ENCODE measurements around the gene EIF5AL1.

The EIF5AL1 gene

DNA sequence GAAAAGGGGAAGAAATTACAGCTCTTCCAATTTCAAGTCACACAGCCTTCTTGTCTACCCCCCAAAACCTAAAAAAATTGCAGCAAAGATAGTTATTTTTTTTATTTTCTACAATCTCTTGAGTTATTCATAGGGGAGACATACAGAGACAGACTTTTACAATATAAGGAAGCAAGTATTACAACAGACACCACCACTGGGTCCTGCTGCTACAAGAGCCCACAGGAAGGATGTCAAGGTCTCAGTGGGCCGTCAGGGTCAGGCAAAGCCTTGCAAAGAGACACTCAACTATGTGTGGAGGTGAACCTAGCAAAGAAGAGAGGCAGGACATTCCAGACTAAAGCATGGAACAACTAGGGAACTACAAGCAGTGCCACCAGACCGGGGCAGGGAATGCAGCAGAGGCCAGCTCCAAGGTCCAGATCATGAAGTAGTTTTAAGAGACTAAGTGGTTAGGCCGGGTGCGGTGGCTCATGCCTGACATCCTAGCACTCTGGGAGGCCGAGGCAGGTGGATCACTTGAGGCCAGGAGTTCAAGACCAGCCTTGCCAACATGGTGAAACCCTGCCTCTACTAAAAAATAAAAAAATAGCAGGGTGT, 38.7 kb upstream of the EIF5AL1 start:
- peaks cover 0 to 14% (median 12%) of the 10 kb centered on the region in 5 donors for H3K4me1 ChIP-seq (ENCODE audit: control insufficient read depth in 5 of 5, insufficient read depth in 5 of 5, low read length in 5 of 5)
- no peak overlapping the region for H3K9ac ChIP-seq (ENCODE audit: low read length in 5 of 5)
- H3K4me3 ChIP-seq (ENCODE audit: low read depth in 1 of 5, low read length in 5 of 5): no peak overlapping the region
- H3K9me3 ChIP-seq (ENCODE audit: control insufficient read depth in 5 of 5, low read length in 5 of 5): no peaks in the 10 kb centered on the region
- H3K36me3 ChIP-seq (ENCODE audit: control insufficient read depth in 5 of 5, insufficient read depth in 5 of 5, low read length in 5 of 5): no peaks in the 10 kb centered on the region
- no peaks in the 10 kb centered on the region for H3K27me3 ChIP-seq (ENCODE audit: control insufficient read depth in 5 of 5, insufficient read depth in 4 of 5, low read length in 5 of 5)
- no peak overlapping the region for H3K27ac ChIP-seq (ENCODE audit: low read depth, low read length)

DNA sequence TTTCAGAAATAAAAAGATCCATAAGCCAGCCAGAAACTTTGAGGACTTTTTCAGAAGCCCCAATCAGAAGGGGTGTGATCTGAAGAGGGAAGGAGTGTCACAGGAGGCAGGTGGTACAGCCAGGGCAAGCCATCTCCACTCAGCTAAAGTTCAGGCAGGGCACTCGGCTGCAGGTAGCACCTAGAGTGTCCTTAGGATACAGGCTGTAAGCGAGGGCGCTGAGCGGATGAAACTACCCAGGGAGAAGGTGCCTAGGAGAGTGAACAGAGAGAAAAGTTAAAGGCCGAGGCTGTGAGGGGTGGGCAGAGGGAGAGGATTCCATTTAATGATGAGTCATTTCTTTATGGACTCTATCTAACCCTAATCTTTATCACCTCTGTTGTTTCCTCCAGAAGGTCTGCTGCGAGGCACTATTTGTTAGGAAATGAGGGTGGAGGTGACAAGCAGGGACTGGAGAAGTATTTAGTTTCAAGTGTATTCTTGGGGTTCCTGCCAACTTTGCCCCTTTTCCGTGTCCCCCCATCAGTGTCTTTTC, 37.1 kb upstream of the EIF5AL1 start:
- Histone ChIP-seq H3K36me3 (ENCODE audit: control insufficient read depth in 5 of 5, insufficient read depth in 5 of 5, low read length in 5 of 5) (no peaks in the 10 kb centered on the region), H3K27ac (ENCODE audit: low read depth, low read length) (no peak overlapping the region), H3K4me1 (ENCODE audit: control insufficient read depth in 5 of 5, insufficient read depth in 5 of 5, low read length in 5 of 5) (peaks cover 0 to 9% (median 8%) of the 10 kb centered on the region in 5 donors), H3K9ac (ENCODE audit: low read length in 5 of 5) (no peak overlapping the region), H3K4me3 (ENCODE audit: low read depth in 1 of 5, low read length in 5 of 5) (no peak overlapping the region), H3K9me3 (ENCODE audit: control insufficient read depth in 5 of 5, low read length in 5 of 5) (no peaks in the 10 kb centered on the region), H3K27me3 (ENCODE audit: control insufficient read depth in 5 of 5, insufficient read depth in 4 of 5, low read length in 5 of 5) (no peaks in the 10 kb centered on the region)

DNA sequence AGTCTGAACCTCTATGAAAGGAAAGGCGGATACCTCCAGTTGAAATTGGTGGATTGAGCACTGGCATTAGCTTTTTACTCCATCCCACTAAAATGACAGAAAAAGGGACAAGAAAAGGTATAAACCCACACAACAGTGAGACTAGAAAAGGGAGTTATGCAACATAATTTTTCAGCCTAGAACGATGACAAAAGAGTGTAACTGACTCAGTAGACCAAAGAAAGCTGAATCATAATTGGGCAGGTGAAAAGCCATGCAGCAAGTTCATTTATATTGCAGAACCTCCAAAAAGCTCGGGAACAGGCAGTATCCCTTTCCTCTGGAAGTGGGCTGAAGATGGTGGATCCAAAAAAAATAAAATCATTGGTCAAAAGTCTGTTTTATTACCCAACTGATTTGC, 36.5 kb upstream of the EIF5AL1 start:
- no peaks in the 10 kb centered on the region for H3K36me3 ChIP-seq (ENCODE audit: control insufficient read depth in 5 of 5, insufficient read depth in 5 of 5, low read length in 5 of 5)
- H3K4me3 ChIP-seq (ENCODE audit: low read depth in 1 of 5, low read length in 5 of 5): no peak overlapping the region
- no peak overlapping the region for H3K27ac ChIP-seq (ENCODE audit: low read depth, low read length)
- no peak overlapping the region for H3K9ac ChIP-seq (ENCODE audit: low read length in 5 of 5)
- H3K4me1 ChIP-seq (ENCODE audit: control insufficient read depth in 5 of 5, insufficient read depth in 5 of 5, low read length in 5 of 5): peaks cover 0 to 9% (median 8%) of the 10 kb centered on the region in 5 donors
- no peaks in the 10 kb centered on the region for H3K9me3 ChIP-seq (ENCODE audit: control insufficient read depth in 5 of 5, low read length in 5 of 5)
- H3K27me3 ChIP-seq (ENCODE audit: control insufficient read depth in 5 of 5, insufficient read depth in 4 of 5, low read length in 5 of 5): no peaks in the 10 kb centered on the region

DNA sequence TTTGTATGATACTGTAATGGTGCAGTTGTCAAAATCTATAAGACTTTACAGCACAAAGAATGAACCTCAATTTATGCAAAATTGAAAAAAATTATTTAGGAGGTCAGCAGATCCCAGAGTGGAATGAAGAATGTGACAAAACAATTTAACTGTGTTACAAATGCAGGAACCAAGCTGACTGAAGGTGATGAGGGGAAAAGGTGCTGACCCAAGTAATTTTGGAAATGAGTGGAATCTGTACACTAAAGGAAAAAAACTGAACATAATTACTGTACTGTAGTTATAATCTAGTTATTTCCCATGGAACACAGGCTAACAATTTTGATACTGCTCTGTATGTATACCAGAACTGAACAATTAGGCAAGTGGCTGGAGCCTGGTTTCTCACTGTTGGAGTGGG, 35.7 kb upstream of the EIF5AL1 start:
- Histone ChIP-seq H3K4me3 (ENCODE audit: low read depth in 1 of 5, low read length in 5 of 5) (no peak overlapping the region), H3K4me1 (ENCODE audit: control insufficient read depth in 5 of 5, insufficient read depth in 5 of 5, low read length in 5 of 5) (peaks cover 0 to 9% (median 8%) of the 10 kb centered on the region in 5 donors), H3K36me3 (ENCODE audit: control insufficient read depth in 5 of 5, insufficient read depth in 5 of 5, low read length in 5 of 5) (no peaks in the 10 kb centered on the region), H3K27me3 (ENCODE audit: control insufficient read depth in 5 of 5, insufficient read depth in 4 of 5, low read length in 5 of 5) (no peaks in the 10 kb centered on the region), H3K9ac (ENCODE audit: low read length in 5 of 5) (no peak overlapping the region), H3K27ac (ENCODE audit: low read depth, low read length) (no peak overlapping the region), H3K9me3 (ENCODE audit: control insufficient read depth in 5 of 5, low read length in 5 of 5) (no peaks in the 10 kb centered on the region)

DNA sequence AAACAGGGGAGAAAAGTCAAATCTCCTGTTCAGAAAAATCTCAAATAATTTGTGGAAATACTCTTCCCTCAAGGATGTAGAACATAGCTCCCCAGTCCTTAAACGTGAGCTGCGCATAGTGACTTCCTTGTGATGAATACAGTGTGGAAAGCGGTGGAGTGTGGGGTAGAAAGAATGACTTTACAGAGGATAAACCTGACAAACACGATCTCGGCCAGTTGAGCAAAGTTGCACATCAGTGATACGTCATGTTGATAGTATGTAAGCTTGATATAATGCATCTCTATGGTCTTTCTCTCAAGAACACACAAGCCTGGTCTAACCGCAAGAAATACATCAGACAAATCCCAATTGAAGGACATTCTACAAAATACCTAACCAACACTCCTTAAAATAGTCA, 34.9 kb upstream of the EIF5AL1 start:
- H3K27ac ChIP-seq (ENCODE audit: low read depth, low read length): no peak overlapping the region
- no peaks in the 10 kb centered on the region for H3K9me3 ChIP-seq (ENCODE audit: control insufficient read depth in 5 of 5, low read length in 5 of 5)
- H3K4me1 ChIP-seq (ENCODE audit: control insufficient read depth in 5 of 5, insufficient read depth in 5 of 5, low read length in 5 of 5): peaks cover 0 to 10% (median 9%) of the 10 kb centered on the region in 5 donors
- H3K9ac ChIP-seq (ENCODE audit: low read length in 5 of 5): no peak overlapping the region
- no peaks in the 10 kb centered on the region for H3K27me3 ChIP-seq (ENCODE audit: control insufficient read depth in 5 of 5, insufficient read depth in 4 of 5, low read length in 5 of 5)
- H3K36me3 ChIP-seq (ENCODE audit: control insufficient read depth in 5 of 5, insufficient read depth in 5 of 5, low read length in 5 of 5): no peaks in the 10 kb centered on the region
- no peak overlapping the region for H3K4me3 ChIP-seq (ENCODE audit: low read depth in 1 of 5, low read length in 5 of 5)

DNA sequence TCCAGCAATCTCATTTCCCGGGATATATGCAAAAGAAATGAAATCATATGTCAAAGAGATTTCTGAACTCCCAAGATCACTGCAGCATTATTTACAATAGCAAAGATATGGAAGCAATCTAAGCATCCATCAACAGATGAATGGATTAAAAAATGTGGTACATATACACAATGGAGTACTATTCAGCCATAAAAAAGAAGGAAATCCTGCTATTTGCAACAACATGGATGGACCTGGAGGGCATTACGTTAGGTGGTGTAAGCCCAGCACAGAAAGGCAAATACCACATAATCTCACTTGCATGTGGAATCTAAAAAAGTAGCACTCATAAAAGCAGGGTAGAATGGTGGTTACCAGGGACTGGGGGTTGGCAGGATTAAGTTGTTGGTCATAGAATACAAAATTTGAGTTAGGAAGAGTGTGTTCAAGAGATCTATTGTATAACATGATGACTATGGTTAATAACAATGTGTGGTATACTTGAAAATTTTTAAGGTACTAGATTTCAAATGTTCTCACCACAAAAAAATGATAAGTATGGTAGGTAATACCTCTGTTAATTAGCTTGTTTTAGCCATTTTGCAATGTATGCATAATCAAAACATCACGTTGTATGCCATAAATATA, 32.9 kb upstream of the EIF5AL1 start:
- H3K9me3 ChIP-seq (ENCODE audit: control insufficient read depth in 5 of 5, low read length in 5 of 5): no peaks in the 10 kb centered on the region
- H3K27ac ChIP-seq (ENCODE audit: low read depth, low read length): no peak overlapping the region
- peaks cover 7 to 21% (median 16%) of the 10 kb centered on the region in 5 donors for H3K4me1 ChIP-seq (ENCODE audit: control insufficient read depth in 5 of 5, insufficient read depth in 5 of 5, low read length in 5 of 5)
- H3K36me3 ChIP-seq (ENCODE audit: control insufficient read depth in 5 of 5, insufficient read depth in 5 of 5, low read length in 5 of 5): no peaks in the 10 kb centered on the region
- no peak overlapping the region for H3K4me3 ChIP-seq (ENCODE audit: low read depth in 1 of 5, low read length in 5 of 5)
- no peaks in the 10 kb centered on the region for H3K27me3 ChIP-seq (ENCODE audit: control insufficient read depth in 5 of 5, insufficient read depth in 4 of 5, low read length in 5 of 5)
- H3K9ac ChIP-seq (ENCODE audit: low read length in 5 of 5): no peak overlapping the region

DNA sequence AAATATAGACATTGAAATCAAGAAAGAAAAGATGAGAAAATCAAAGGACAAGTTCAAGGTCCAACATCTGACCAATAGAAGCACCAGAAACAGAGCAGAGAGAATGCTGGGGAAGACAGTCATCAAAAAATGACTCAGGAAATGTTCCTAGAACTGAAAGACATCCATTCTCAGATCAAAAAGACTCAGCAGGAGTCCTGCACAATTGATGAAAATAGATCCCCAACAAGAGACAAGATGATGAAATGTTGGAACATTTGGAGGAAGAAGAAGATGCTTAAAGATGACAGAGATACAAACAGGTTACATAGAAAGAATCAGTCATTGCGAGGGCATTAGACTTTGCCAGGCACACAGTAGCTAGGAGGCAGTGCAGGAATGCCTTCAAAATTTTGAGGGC, 30.0 kb upstream of the EIF5AL1 start:
- Histone ChIP-seq H3K9ac (ENCODE audit: low read length in 5 of 5) (no peak overlapping the region), H3K4me1 (ENCODE audit: control insufficient read depth in 5 of 5, insufficient read depth in 5 of 5, low read length in 5 of 5) (peaks cover 7 to 24% (median 21%) of the 10 kb centered on the region in 5 donors), H3K27ac (ENCODE audit: low read depth, low read length) (peak overlapping the region; percentile 89), H3K4me3 (ENCODE audit: low read depth in 1 of 5, low read length in 5 of 5) (no peak overlapping the region), H3K9me3 (ENCODE audit: control insufficient read depth in 5 of 5, low read length in 5 of 5) (no peaks in the 10 kb centered on the region), H3K27me3 (ENCODE audit: control insufficient read depth in 5 of 5, insufficient read depth in 4 of 5, low read length in 5 of 5) (no peaks in the 10 kb centered on the region), H3K36me3 (ENCODE audit: control insufficient read depth in 5 of 5, insufficient read depth in 5 of 5, low read length in 5 of 5) (no peaks in the 10 kb centered on the region)

DNA sequence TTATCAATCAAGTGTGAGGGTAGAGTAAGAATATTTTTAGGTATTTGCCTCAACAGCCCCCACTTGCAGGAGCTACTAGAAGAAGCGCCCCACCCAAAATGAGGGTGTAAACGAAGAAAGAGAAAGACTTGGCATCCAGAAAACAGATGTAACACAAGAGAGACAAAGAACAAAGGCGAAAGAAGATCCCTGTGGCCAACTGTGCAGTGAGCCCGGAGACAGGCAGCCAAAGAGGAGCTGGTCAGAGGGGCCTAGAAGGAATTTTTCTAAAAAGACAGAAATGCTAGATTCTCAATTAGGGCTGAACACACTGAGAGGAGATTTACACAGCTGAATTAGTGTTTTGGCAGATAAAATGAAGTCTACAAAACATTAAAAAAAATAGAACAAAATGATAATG, 29.6 kb upstream of the EIF5AL1 start:
- Histone ChIP-seq H3K4me3 (ENCODE audit: low read depth in 1 of 5, low read length in 5 of 5) (no peak overlapping the region), H3K9ac (ENCODE audit: low read length in 5 of 5) (peak overlapping the region in 1 of 5 donors; percentile 18), H3K27me3 (ENCODE audit: control insufficient read depth in 5 of 5, insufficient read depth in 4 of 5, low read length in 5 of 5) (no peaks in the 10 kb centered on the region), H3K27ac (ENCODE audit: low read depth, low read length) (peak overlapping the region; percentile 89), H3K4me1 (ENCODE audit: control insufficient read depth in 5 of 5, insufficient read depth in 5 of 5, low read length in 5 of 5) (peaks cover 7 to 28% (median 25%) of the 10 kb centered on the region in 5 donors), H3K9me3 (ENCODE audit: control insufficient read depth in 5 of 5, low read length in 5 of 5) (no peaks in the 10 kb centered on the region), H3K36me3 (ENCODE audit: control insufficient read depth in 5 of 5, insufficient read depth in 5 of 5, low read length in 5 of 5) (no peaks in the 10 kb centered on the region)

DNA sequence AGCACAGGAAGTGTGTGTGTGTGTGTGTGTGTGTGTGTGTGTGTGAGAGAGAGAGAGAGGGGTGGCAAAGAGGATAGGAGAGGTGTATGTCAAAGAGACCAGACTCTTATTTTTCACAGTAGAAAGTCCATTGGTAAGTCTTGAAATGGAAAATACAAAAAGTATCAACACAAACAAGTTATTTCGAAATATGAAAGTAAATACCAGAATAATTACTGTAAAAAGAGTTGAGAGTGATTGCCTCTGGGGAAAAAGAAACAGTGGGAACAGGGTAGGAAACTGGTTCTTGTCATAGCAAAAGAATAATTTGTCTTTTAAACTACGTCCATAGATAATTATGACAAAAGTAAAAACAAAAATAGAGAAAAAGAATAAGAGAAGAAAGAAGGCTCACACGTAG, 29.0 kb upstream of the EIF5AL1 start:
- Histone ChIP-seq H3K9ac (ENCODE audit: low read length in 5 of 5) (peak overlapping the region in 1 of 5 donors; percentile 18), H3K27ac (ENCODE audit: low read depth, low read length) (peak overlapping the region; percentile 89), H3K4me1 (ENCODE audit: control insufficient read depth in 5 of 5, insufficient read depth in 5 of 5, low read length in 5 of 5) (peaks cover 11 to 33% (median 31%) of the 10 kb centered on the region in 5 donors), H3K4me3 (ENCODE audit: low read depth in 1 of 5, low read length in 5 of 5) (no peak overlapping the region), H3K36me3 (ENCODE audit: control insufficient read depth in 5 of 5, insufficient read depth in 5 of 5, low read length in 5 of 5) (no peaks in the 10 kb centered on the region), H3K27me3 (ENCODE audit: control insufficient read depth in 5 of 5, insufficient read depth in 4 of 5, low read length in 5 of 5) (no peaks in the 10 kb centered on the region), H3K9me3 (ENCODE audit: control insufficient read depth in 5 of 5, low read length in 5 of 5) (no peaks in the 10 kb centered on the region)

DNA sequence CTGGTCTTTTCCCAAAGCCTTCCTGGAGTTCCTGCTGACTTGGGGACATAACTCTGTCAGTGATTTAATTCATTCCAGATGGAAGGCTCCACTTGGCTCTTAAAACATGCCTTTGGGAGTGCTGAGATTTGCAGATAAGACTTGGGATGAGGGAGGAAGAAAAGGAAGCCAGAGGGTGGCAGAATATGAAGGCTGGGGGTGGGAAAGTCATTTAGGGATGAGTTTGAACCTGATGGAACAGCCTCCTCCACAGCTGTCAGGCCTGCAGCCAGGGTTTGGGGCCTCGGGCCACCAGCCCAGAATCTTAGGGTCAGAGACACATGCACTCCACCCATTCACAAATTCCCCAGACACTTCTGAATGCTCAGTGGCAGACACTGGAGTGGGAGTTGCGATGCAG, 28.4 kb upstream of the EIF5AL1 start:
- Histone ChIP-seq H3K4me3 (ENCODE audit: low read depth in 1 of 5, low read length in 5 of 5) (no peak overlapping the region), H3K27ac (ENCODE audit: low read depth, low read length) (peak overlapping the region; percentile 89), H3K4me1 (ENCODE audit: control insufficient read depth in 5 of 5, insufficient read depth in 5 of 5, low read length in 5 of 5) (peaks cover 14 to 38% (median 37%) of the 10 kb centered on the region in 5 donors), H3K9ac (ENCODE audit: low read length in 5 of 5) (peak overlapping the region in 2 of 5 donors; percentile 27 to 34), H3K9me3 (ENCODE audit: control insufficient read depth in 5 of 5, low read length in 5 of 5) (no peaks in the 10 kb centered on the region), H3K36me3 (ENCODE audit: control insufficient read depth in 5 of 5, insufficient read depth in 5 of 5, low read length in 5 of 5) (no peaks in the 10 kb centered on the region), H3K27me3 (ENCODE audit: control insufficient read depth in 5 of 5, insufficient read depth in 4 of 5, low read length in 5 of 5) (no peaks in the 10 kb centered on the region)
